HG03469 (cell line): Measurements from ENCODE around the gene GDPD4.

Experiments
- ATAC-seq: cut with Tn5 transposase; IDR thresholded peaks from one replicate; pipeline ENCODE4 v1.9.1; 2021; ENCODE audit warnings: mild to moderate bottlenecking, moderate library complexity, moderate number of reproducible peaks; ENCODE audit not compliant: unreplicated experiment

GDPD4 gene

GRCh38 chr11:77176996-77177395, 124.5 kb downstream of the GDPD4 start:
- ATAC-seq: no peak

GRCh38 chr11:77175869-77176539, 125.5 kb downstream of the GDPD4 start:
- ATAC-seq: no peak

- no peak for ATAC-seq
These were observed 126.3 kb downstream of the GDPD4 start for GRCh38 chr11:77175021-77175842.

GRCh38 chr11:77174559-77174958, 126.9 kb downstream of the GDPD4 start:
- ATAC-seq: no peak

- no peak for ATAC-seq
These were observed 128.0 kb downstream of the GDPD4 start for GRCh38 chr11:77173494-77173893.

- ATAC-seq: no peak
These were observed 128.9 kb downstream of the GDPD4 start for GRCh38 chr11:77172666-77172982.

GRCh38 chr11:77171885-77172665, 129.4 kb downstream of the GDPD4 start:
- ATAC-seq: no peak

- no peak for ATAC-seq
These were observed 130.2 kb downstream of the GDPD4 start for GRCh38 chr11:77171254-77171653.

GRCh38 chr11:77170107-77170506, 131.4 kb downstream of the GDPD4 start:
- no peak for ATAC-seq

GRCh38 chr11:77167791-77168190, 133.7 kb downstream of the GDPD4 start:
- ATAC-seq: no peak

GRCh38 chr11:77167111-77167626, 134.3 kb downstream of the GDPD4 start:
- no peak for ATAC-seq
